ENCODE measurements around the gene ZNF470.

Gene ZNF470

DNA sequence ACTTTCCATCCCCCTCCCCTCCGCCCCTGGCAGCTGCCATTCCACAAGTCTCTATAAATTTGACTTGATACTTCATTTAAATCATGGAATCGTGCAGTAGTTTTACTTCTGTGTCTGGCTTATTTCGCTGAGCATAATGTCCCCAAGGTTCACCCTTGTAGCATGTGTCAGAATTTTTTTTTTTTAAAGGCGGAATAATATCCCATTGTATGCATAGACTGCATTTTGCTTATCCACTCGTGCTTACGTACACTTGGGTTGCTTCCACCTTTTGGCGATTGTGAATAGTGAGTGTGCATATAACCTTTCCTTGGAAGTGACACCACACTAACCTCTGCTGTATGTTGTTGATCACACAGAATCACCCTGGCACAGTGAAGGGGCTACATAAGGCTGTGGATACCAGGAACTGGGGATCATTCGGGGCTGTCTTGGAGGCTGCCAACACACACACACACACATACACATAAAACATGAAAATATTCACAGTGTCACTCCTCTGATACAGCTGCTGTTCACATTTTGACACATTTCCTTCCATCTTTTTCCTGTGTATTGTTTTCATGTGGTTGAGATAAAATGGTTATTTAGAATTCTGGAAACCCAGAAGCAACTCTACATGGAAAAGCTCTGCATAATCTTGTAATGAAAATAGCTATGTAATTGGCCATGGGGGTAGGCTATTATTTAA, 41.2 kb downstream of the ZNF470 start:
- in situ Hi-C loops (cut with MboI; ENCODE audit: low sequenced_read_pairs): no loop called here

- in situ Hi-C loops (cut with MboI; ENCODE audit: low sequenced_read_pairs): no loop called here
These were observed 44.0 kb downstream of the ZNF470 start for GRCh38 chr19:56611288-56611687.

DNA sequence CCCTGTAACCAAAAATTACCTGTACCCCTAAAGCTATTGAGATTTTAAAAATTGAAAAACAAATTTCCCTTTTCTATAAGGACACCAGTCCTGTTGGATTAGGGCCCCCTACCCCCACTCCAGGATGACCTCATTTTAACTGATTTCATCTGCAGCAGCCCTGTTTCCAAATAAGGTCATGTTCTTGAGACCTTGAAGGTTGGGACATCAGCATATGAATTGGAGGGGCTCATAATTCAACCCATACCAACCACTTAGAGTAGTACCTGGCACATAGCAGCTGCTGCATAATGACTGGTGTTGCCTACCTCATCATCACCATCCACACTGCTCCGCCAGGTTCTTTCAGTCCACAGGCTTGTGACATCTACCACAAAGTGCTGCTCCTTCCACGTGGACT, 45.5 kb downstream of the ZNF470 start:
- in situ Hi-C loops (cut with MboI; ENCODE audit: low sequenced_read_pairs): no loop called here

GRCh38 chr19:56613639-56614038, 46.4 kb downstream of the ZNF470 start:
- in situ Hi-C loops (cut with MboI; ENCODE audit: low sequenced_read_pairs): no loop called here

GRCh38 chr19:56617531-56617930, 50.3 kb downstream of the ZNF470 start:
- in situ Hi-C loops (cut with MboI; ENCODE audit: low sequenced_read_pairs): no loop called here

GRCh38 chr19:56619121-56619520, 51.9 kb downstream of the ZNF470 start:
- in situ Hi-C loops (cut with MboI; ENCODE audit: low sequenced_read_pairs): no loop called here

GRCh38 chr19:56622374-56622773, 55.1 kb downstream of the ZNF470 start:
- in situ Hi-C loops (cut with MboI; ENCODE audit: low sequenced_read_pairs): no loop called here

- in situ Hi-C loops (cut with MboI; ENCODE audit: low sequenced_read_pairs): no loop called here
These were observed 55.7 kb downstream of the ZNF470 start for GRCh38 chr19:56623006-56623405.

GRCh38 chr19:56625708-56626107, 58.4 kb downstream of the ZNF470 start:
- in situ Hi-C loops (cut with MboI; ENCODE audit: low sequenced_read_pairs): no loop called here

DNA sequence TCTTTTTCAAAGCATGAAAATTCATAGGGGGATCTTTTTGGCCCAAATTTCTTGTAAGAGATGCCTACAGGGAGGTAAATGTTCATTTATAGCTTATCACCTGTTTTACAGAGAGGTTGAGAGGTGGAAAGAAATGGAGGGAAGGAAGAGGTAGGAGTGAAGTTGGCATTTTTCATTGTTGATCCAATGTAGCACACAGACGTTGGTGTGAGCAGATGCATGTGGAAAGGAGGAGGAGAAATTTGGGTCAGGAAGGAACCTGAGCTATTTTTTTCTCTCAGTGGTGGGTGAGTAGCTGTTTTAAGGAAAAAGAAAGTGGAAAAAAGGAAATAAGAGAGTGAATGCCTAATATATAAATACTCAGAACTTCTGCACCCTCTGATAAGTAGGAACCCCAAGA, 65.8 kb downstream of the ZNF470 start:
- in situ Hi-C loops (cut with MboI; ENCODE audit: low sequenced_read_pairs): no loop called here

- in situ Hi-C loops (cut with MboI; ENCODE audit: low sequenced_read_pairs): no loop called here
These were observed 70.8 kb downstream of the ZNF470 start for GRCh38 chr19:56637976-56638555.

All from HL-60/S4 (cell line).